GM23338 (cell line): ENCODE measurements around the gene AAR2. TPM values are rescaled to one million over a fixed set of nuclear protein-coding genes. Genes with fewer than 3 reads are reported as not detected.

ENCODE experiments used
- ATAC-seq: fragments of 200-7000 bp; cut with Tn5 transposase; 3 replicates; pipeline ENCODE4 v1.9.1; 2020
- DNase-seq: peaks from one replicate; pipeline ENCODE4 v3.0.0-alpha.2; 2015; ENCODE audit warnings: low spot score
- H2AFZ ChIP-seq: fragments of 200-600 bp; sonication (generic); 2 replicates; pipeline ENCODE4 v1.8.0; 2016; ENCODE audit warnings: antibody characterized with exemption, mild to moderate bottlenecking, moderate library complexity
- H3F3A ChIP-seq: fragments of 200-600 bp; sonication (generic); replicated peaks from 2 replicates; pipeline ENCODE4 v1.8.0; 2017; ENCODE audit warnings: antibody characterized with exemption, mixed run types, low read depth
- H3K27ac ChIP-seq: fragments of 200-600 bp; sonication (generic); 2 replicates; pipeline ENCODE4 v1.6.1; 2016; ENCODE audit warnings: low read depth
- H3K27me3 ChIP-seq: fragments of 200-600 bp; sonication (generic); 2 replicates; pipeline ENCODE4 v1.8.0; 2016; ENCODE audit warnings: mild to moderate bottlenecking, mixed run types, moderate library complexity; ENCODE audit not compliant: insufficient read depth
- H3K36me3 ChIP-seq: fragments of 200-600 bp; sonication (generic); 2 replicates; pipeline ENCODE4 v1.8.0; 2016; ENCODE audit warnings: mild to moderate bottlenecking; ENCODE audit not compliant: insufficient read depth
- H3K4me1 ChIP-seq: fragments of 200-600 bp; sonication (generic); 2 replicates; pipeline ENCODE4 v1.8.0; 2016; ENCODE audit warnings: mild to moderate bottlenecking, moderate library complexity; ENCODE audit not compliant: insufficient read depth
- H3K4me2 ChIP-seq: fragments of 200-600 bp; sonication (generic); 2 replicates; pipeline ENCODE4 v1.7.1; 2017; ENCODE audit warnings: mixed run types
- H3K4me3 ChIP-seq: fragments of 200-600 bp; sonication (generic); 2 replicates; pipeline ENCODE4 v1.6.1; 2016; ENCODE audit warnings: mixed run types
- H3K79me2 ChIP-seq: fragments of 200-600 bp; sonication (generic); replicated peaks from 2 replicates; pipeline ENCODE4 v1.8.0; 2017; ENCODE audit warnings: mild to moderate bottlenecking; ENCODE audit not compliant: insufficient read depth
- H3K9me2 ChIP-seq: fragments of 200-600 bp; sonication (generic); 2 replicates; pipeline ENCODE4 v1.8.0; 2017; ENCODE audit not compliant: insufficient read depth
- H4K20me1 ChIP-seq: fragments of 200-600 bp; sonication (generic); replicated peaks from 2 replicates; pipeline ENCODE4 v1.8.0; 2017; ENCODE audit warnings: mild to moderate bottlenecking; ENCODE audit not compliant: insufficient read depth
- H3K27ac Mint-ChIP-seq: 2 replicates; pipeline ENCODE4 v1.8.0; 2020; ENCODE audit warnings: inconsistent platforms, mild to moderate bottlenecking, moderate library complexity, mixed read lengths
- H3K27me3 Mint-ChIP-seq: 3 replicates; pipeline ENCODE4 v1.8.0; 2022; ENCODE audit warnings: low read depth, mild to moderate bottlenecking, moderate library complexity, mixed read lengths, inconsistent platforms; ENCODE audit not compliant: insufficient read depth, poor library complexity
- H3K36me3 Mint-ChIP-seq: 3 replicates; pipeline ENCODE4 v1.8.0; 2021; ENCODE audit warnings: low read depth, mild to moderate bottlenecking, inconsistent platforms, moderate library complexity, mixed read lengths
- H3K4me1 Mint-ChIP-seq: 3 replicates; pipeline ENCODE4 v1.8.0; 2020; ENCODE audit warnings: mild to moderate bottlenecking, inconsistent platforms, mixed read lengths
- H3K4me3 Mint-ChIP-seq: 3 replicates; pipeline ENCODE4 v1.8.0; 2021; ENCODE audit warnings: moderate library complexity, mild to moderate bottlenecking, inconsistent platforms, mixed read lengths
- H3K9me3 Mint-ChIP-seq: 3 replicates; pipeline ENCODE4 v1.8.0; 2020; ENCODE audit warnings: moderate library complexity, mild to moderate bottlenecking, inconsistent platforms, mixed read lengths
- EZH2 ChIP-seq: fragments of 200-600 bp; sonication (generic); IDR thresholded peaks from one replicate; pipeline ENCODE4 v1.8.0; 2017; ENCODE audit warnings: antibody characterized with exemption, mild to moderate bottlenecking, low read depth; ENCODE audit not compliant: unreplicated experiment
- ZNF114 ChIP-seq: fragments of 250-450 bp; sonication (Bioruptor Pico); IDR thresholded peaks from 2 replicates; pipeline ENCODE4 v1.5.0; 2020; ENCODE audit warnings: mild to moderate bottlenecking, moderate library complexity
- polyA plus RNA-seq: library from polyadenylated mRNA; unstranded; fragments of >200 nt; fragmentation: Nextera tagmentation; extraction: Ambion mirVana; gene quantifications from 2 replicates; pipeline ENCODE4 v1.2.1, GENCODE V29; 2016
- total RNA-seq: library from RNA; depleted of rRNA; stranded (reverse); fragments of >200 nt; shearing (Covaris generic); gene quantifications from 2 replicates; pipeline ENCODE4 v1.2.3, GENCODE V29; 2014
- TF ChIP-seq, protein P1 (sequence below): fragments of 250-450 bp; sonication (Bioruptor Pico); IDR thresholded peaks from 2 replicates; pipeline ENCODE4 v1.5.0; 2020; ENCODE audit warnings: mild to moderate bottlenecking, moderate library complexity
- TF ChIP-seq, protein P2 (sequence below), 2 experiments: fragments of 200-600 bp in 1 of 2; sonication (generic) in 1 of 2; conservative IDR thresholded peaks; 2 replicates each; pipeline versions ENCODE4 v1.5.1 to v1.6.1; 2016 to 2017; ENCODE audit warnings: antibody characterized with exemption in 2 of 2, low read depth in 2 of 2, mild to moderate bottlenecking in 2 of 2, moderate library complexity in 1 of 2

Gene AAR2
- total and polyA plus RNA-seq, 2 experiments from 2014 or later, result 15.8 to 32.6 TPM

DNA sequence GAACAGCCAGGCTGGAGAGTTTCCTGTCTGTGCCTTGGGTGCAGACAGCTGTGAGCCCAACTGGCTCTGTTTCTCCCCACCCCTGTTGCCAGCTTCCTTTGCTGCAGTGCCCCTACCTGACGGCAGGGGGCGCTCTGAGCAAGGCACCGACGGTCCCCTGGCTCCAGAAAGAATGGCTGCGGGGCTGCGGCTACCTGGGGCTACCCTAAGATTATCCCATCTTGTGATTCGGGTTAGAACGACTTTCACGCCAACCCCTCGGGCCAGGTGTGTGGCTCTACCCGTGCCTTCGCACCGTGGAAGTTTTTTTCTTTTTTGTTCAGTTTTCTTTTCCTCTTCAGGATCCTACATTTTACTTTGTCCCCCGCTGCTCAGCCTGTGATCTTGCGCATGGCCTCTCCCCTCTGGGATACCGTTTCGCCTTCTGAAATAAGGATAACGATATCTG is 33.4 kb upstream of the AAR2 start:
- H3K4me2 ChIP-seq, result no peak overlapping the region
- H3K36me3 ChIP-seq, result no peaks in the 10 kb centered on the region
- no peak overlapping the region for H3K27ac ChIP-seq
- H3K4me3 ChIP-seq, result no peak overlapping the region
- DNase-seq (peak; percentile 88), ATAC-seq (peak; percentile 91)
- Mint-ChIP-seq H3K4me3 (0 out of 3 replicates have a peak overlapping the region, but pooled peaks have one; percentile 31), H3K27me3 (peaks cover 13% of the 10 kb centered on the region), H3K36me3 (peaks cover 2% of the 10 kb centered on the region; the same call in 1 of the 3 replicates), H3K9me3 (no peaks in the 10 kb centered on the region; the same call in 2 of the 3 replicates), H3K4me1 (peaks cover 4% of the 10 kb centered on the region), H3K27ac (no peak overlapping the region)
- TF ChIP-seq, protein P1, sequence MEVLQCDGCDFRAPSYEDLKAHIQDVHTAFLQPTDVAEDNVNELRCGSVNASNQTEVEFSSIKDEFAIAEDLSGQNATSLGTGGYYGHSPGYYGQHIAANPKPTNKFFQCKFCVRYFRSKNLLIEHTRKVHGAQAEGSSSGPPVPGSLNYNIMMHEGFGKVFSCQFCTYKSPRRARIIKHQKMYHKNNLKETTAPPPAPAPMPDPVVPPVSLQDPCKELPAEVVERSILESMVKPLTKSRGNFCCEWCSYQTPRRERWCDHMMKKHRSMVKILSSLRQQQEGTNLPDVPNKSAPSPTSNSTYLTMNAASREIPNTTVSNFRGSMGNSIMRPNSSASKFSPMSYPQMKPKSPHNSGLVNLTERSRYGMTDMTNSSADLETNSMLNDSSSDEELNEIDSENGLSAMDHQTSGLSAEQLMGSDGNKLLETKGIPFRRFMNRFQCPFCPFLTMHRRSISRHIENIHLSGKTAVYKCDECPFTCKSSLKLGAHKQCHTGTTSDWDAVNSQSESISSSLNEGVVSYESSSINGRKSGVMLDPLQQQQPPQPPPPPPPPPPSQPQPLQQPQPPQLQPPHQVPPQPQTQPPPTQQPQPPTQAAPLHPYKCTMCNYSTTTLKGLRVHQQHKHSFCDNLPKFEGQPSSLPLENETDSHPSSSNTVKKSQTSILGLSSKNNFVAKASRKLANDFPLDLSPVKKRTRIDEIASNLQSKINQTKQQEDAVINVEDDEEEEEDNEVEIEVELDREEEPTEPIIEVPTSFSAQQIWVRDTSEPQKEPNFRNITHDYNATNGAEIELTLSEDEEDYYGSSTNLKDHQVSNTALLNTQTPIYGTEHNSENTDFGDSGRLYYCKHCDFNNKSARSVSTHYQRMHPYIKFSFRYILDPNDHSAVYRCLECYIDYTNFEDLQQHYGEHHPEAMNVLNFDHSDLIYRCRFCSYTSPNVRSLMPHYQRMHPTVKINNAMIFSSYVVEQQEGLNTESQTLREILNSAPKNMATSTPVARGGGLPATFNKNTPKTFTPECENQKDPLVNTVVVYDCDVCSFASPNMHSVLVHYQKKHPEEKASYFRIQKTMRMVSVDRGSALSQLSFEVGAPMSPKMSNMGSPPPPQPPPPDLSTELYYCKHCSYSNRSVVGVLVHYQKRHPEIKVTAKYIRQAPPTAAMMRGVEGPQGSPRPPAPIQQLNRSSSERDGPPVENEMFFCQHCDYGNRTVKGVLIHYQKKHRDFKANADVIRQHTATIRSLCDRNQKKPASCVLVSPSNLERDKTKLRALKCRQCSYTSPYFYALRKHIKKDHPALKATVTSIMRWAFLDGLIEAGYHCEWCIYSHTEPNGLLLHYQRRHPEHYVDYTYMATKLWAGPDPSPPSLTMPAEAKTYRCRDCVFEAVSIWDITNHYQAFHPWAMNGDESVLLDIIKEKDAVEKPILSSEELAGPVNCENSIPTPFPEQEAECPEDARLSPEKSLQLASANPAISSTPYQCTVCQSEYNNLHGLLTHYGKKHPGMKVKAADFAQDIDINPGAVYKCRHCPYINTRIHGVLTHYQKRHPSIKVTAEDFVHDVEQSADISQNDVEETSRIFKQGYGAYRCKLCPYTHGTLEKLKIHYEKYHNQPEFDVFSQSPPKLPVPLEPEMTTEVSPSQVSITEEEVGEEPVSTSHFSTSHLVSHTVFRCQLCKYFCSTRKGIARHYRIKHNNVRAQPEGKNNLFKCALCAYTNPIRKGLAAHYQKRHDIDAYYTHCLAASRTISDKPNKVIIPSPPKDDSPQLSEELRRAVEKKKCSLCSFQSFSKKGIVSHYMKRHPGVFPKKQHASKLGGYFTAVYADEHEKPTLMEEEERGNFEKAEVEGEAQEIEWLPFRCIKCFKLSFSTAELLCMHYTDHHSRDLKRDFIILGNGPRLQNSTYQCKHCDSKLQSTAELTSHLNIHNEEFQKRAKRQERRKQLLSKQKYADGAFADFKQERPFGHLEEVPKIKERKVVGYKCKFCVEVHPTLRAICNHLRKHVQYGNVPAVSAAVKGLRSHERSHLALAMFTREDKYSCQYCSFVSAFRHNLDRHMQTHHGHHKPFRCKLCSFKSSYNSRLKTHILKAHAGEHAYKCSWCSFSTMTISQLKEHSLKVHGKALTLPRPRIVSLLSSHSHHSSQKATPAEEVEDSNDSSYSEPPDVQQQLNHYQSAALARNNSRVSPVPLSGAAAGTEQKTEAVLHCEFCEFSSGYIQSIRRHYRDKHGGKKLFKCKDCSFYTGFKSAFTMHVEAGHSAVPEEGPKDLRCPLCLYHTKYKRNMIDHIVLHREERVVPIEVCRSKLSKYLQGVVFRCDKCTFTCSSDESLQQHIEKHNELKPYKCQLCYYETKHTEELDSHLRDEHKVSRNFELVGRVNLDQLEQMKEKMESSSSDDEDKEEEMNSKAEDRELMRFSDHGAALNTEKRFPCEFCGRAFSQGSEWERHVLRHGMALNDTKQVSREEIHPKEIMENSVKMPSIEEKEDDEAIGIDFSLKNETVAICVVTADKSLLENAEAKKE (CRISPR knock-in tag), result no peak
- TF ChIP-seq EZH2 (no peak), ZNF114 (CRISPR knock-in tag) (no peak)
- TF ChIP-seq, protein P2, sequence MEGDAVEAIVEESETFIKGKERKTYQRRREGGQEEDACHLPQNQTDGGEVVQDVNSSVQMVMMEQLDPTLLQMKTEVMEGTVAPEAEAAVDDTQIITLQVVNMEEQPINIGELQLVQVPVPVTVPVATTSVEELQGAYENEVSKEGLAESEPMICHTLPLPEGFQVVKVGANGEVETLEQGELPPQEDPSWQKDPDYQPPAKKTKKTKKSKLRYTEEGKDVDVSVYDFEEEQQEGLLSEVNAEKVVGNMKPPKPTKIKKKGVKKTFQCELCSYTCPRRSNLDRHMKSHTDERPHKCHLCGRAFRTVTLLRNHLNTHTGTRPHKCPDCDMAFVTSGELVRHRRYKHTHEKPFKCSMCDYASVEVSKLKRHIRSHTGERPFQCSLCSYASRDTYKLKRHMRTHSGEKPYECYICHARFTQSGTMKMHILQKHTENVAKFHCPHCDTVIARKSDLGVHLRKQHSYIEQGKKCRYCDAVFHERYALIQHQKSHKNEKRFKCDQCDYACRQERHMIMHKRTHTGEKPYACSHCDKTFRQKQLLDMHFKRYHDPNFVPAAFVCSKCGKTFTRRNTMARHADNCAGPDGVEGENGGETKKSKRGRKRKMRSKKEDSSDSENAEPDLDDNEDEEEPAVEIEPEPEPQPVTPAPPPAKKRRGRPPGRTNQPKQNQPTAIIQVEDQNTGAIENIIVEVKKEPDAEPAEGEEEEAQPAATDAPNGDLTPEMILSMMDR (conservative IDR thresholded peaks at IDR 0.05; ENCODE audit: low read depth in 2 of 2), result peak; percentile 95 to 99
- no peaks in the 10 kb centered on the region for H3F3A ChIP-seq
- H3K9me2 ChIP-seq, result no peaks in the 10 kb centered on the region
- H4K20me1 ChIP-seq, result no peaks in the 10 kb centered on the region
- H2AFZ ChIP-seq, result no peak overlapping the region
- H3K79me2 ChIP-seq, result no peaks in the 10 kb centered on the region
- no peaks in the 10 kb centered on the region for H3K4me1 ChIP-seq
- H3K27me3 ChIP-seq, result no peaks in the 10 kb centered on the region
